SH-SY5Y (cell line): Measurements from ENCODE around the gene GMIP.

Source experiments
- GATA2 ChIP-seq: IDR thresholded peaks from 2 replicates; pipeline ENCODE4 v1.6.1; 2011; ENCODE audit warnings: mild to moderate bottlenecking, low read depth, low read length
- GATA3 ChIP-seq: IDR thresholded peaks from 2 replicates; pipeline ENCODE4 v1.6.1; 2011; ENCODE audit warnings: low read depth, mild to moderate bottlenecking, low read length, moderate library complexity

DNA sequence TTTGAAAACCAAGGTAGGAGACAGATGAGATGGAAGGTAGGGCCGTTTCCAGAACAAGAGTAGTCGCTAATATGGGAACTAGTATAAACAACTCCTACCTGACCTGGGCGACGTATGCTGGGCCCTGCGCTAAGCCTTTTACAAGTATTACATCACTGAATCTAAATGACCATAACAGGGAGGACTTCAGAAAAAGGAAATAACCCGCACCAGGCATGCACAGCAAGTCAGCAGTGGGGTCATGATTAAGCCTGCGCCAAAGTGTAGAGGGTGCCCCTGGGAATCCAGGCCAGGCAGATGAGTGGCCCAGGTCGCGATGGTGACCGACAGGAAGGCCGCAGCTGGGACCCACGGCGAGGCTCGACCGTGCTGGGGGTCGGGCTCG, 19.4 kb upstream of the GMIP start:
- TF ChIP-seq GATA2: no peak
- TF ChIP-seq GATA3: no peak
